ENCODE data around the gene ABCA8.

Gene ABCA8

GRCh38 chr17:68821860-68822696, 133.1 kb downstream of the ABCA8 start:
- no peak for FAIRE-seq

- FAIRE-seq, result no peak
These were observed 134.2 kb downstream of the ABCA8 start for GRCh38 chr17:68820825-68821481.

GRCh38 chr17:68820476-68820824, 134.7 kb downstream of the ABCA8 start:
- no peak for FAIRE-seq

GRCh38 chr17:68819465-68819864, 135.7 kb downstream of the ABCA8 start:
- no peak for FAIRE-seq

All from islet of Langerhans (tissue), 1 donor.